Vagina (tissue), 2 donors: Measurements from ENCODE around the gene DNLZ.

Source experiments
- POLR2A ChIP-seq, 2 donors: fragments of 450-650 bp; IDR thresholded peaks; one replicate each; pipeline ENCODE4 v1.6.1; 2017; ENCODE audit warnings: antibody characterized with exemption in 2 of 2, mild to moderate bottlenecking in 2 of 2, moderate library complexity in 2 of 2
- POLR2AphosphoS5 ChIP-seq, 2 donors: sonication (generic); formaldehyde crosslinking; IDR thresholded peaks; one replicate each; pipeline ENCODE4 v1.9.0; 2017; ENCODE audit warnings: antibody characterized with exemption in 2 of 2, mild to moderate bottlenecking in 2 of 2, low read depth in 1 of 2; ENCODE audit not compliant: insufficient read depth in 1 of 2
- TF ChIP-seq, protein P1 (sequence below), 3 experiments: fragments of 450-650 bp in 2 of 3; fragments of 200-600 bp in 1 of 3; sonication (generic) in 1 of 3; IDR thresholded peaks; one replicate each; pipeline ENCODE4 v1.5.1; 2017 to 2019; ENCODE audit warnings: antibody characterized with exemption in 3 of 3, mild to moderate bottlenecking in 2 of 3, moderate library complexity in 2 of 3

DNA sequence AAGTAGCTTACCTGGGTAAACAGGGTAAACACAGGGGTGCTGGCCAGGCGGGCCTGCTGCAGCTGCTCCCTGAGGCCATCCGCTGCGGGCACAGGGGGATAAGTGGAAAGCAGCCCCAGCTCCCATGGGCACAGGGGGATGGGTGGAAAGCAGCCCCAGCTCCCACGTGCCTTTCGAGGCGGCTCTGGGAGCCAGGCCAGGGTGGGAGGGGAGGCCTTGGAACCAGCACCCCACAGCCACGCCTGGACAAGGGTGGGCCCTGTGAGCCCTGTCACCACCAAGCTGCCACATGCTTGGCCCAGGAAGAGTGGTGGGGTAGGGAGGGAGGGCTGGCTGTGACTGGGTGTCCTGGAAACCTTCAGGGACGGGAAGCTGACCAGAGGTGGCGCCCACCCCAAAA lies 17.8 kb upstream of the DNLZ start:
- TF ChIP-seq, protein P1, sequence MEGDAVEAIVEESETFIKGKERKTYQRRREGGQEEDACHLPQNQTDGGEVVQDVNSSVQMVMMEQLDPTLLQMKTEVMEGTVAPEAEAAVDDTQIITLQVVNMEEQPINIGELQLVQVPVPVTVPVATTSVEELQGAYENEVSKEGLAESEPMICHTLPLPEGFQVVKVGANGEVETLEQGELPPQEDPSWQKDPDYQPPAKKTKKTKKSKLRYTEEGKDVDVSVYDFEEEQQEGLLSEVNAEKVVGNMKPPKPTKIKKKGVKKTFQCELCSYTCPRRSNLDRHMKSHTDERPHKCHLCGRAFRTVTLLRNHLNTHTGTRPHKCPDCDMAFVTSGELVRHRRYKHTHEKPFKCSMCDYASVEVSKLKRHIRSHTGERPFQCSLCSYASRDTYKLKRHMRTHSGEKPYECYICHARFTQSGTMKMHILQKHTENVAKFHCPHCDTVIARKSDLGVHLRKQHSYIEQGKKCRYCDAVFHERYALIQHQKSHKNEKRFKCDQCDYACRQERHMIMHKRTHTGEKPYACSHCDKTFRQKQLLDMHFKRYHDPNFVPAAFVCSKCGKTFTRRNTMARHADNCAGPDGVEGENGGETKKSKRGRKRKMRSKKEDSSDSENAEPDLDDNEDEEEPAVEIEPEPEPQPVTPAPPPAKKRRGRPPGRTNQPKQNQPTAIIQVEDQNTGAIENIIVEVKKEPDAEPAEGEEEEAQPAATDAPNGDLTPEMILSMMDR (IDR thresholded peaks at IDR 0.05), result no peak
- no peak for TF ChIP-seq POLR2A (IDR thresholded peaks at IDR 0.05)
- TF ChIP-seq POLR2AphosphoS5 (IDR thresholded peaks at IDR 0.05; ENCODE audit: insufficient read depth in 1 of 2, low read depth in 1 of 2), result no peak
